HG02970 (cell line): ENCODE measurements around the gene MAN2A1.
"Not testable (repeated sequence)": the region's sequence is repeated elsewhere in the genome, so short reads cannot be mapped to it uniquely, and the experiment has no call there.

Source experiments
- ATAC-seq: cut with Tn5 transposase; IDR thresholded peaks from one replicate; pipeline ENCODE4 v1.9.1; 2021; ENCODE audit warnings: mild to moderate bottlenecking, moderate library complexity, moderate number of reproducible peaks; ENCODE audit not compliant: unreplicated experiment, low FRiP score

The MAN2A1 gene

GRCh38 chr5:109855056-109855455 lies 165.3 kb downstream of the MAN2A1 start:
- ATAC-seq = no peak

- ATAC-seq = no peak
These were observed 167.8 kb downstream of the MAN2A1 start for GRCh38 chr5:109857405-109858031.

GRCh38 chr5:109859537-109859936 lies 169.8 kb downstream of the MAN2A1 start:
- no peak for ATAC-seq

GRCh38 chr5:109862301-109862700 lies 172.6 kb downstream of the MAN2A1 start:
- ATAC-seq = no peak

GRCh38 chr5:109863752-109864151 lies 174.0 kb downstream of the MAN2A1 start:
- no peak for ATAC-seq

GRCh38 chr5:109865637-109866036 lies 175.9 kb downstream of the MAN2A1 start:
- no peak for ATAC-seq

GRCh38 chr5:109866051-109866450 lies 176.3 kb downstream of the MAN2A1 start:
- no peak for ATAC-seq

- ATAC-seq = no peak
These were observed 179.0 kb downstream of the MAN2A1 start for GRCh38 chr5:109868737-109869136.

GRCh38 chr5:109873687-109874086 lies 184.0 kb downstream of the MAN2A1 start:
- no peak for ATAC-seq

GRCh38 chr5:109874108-109874507 lies 184.4 kb downstream of the MAN2A1 start:
- no peak for ATAC-seq

GRCh38 chr5:109876030-109876725 lies 186.5 kb downstream of the MAN2A1 start:
- no peak for ATAC-seq

- no peak for ATAC-seq
These were observed 187.4 kb downstream of the MAN2A1 start for GRCh38 chr5:109876941-109877669.

GRCh38 chr5:109877670-109878045 lies 187.9 kb downstream of the MAN2A1 start:
- ATAC-seq = no peak

- ATAC-seq = no peak
These were observed 189.2 kb downstream of the MAN2A1 start for GRCh38 chr5:109878887-109879286.

GRCh38 chr5:109880907-109881685 lies 191.4 kb downstream of the MAN2A1 start:
- no peak for ATAC-seq

GRCh38 chr5:109882546-109882945 lies 192.8 kb downstream of the MAN2A1 start:
- no peak for ATAC-seq

- no peak for ATAC-seq
These were observed 194.9 kb downstream of the MAN2A1 start for GRCh38 chr5:109884676-109885075.

GRCh38 chr5:109885205-109885604 lies 195.5 kb downstream of the MAN2A1 start:
- ATAC-seq = no peak

- ATAC-seq = no peak
These were observed 199.3 kb downstream of the MAN2A1 start for GRCh38 chr5:109888989-109889388.

GRCh38 chr5:109893271-109893670 lies 203.5 kb downstream of the MAN2A1 start:
- ATAC-seq = not testable (repeated sequence)
